ENCODE measurements around the gene ZNF581. TPM values are rescaled to one million over a fixed set of nuclear protein-coding genes. Genes with fewer than 3 reads are reported as not detected.

ZNF581 gene
- total RNA-seq, 4 donors from 2014 or later: 5.7 to 19.4 (median 8.8) TPM

DNA sequence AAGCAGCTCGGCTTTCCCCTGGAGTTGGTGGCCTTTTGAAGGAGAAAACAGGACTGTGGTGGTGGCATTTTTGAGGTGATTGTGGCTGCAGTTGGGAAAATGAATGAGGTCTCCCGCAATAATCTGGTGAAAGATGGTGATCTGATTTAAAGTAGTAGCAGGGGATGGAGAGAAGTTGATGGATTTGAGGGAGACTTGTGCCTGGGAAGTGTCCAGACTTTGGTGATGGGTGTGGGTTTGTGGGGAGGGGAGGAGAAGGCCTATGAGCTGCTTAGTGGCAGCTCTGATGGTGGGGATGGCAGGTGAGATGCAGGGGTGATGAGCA is 27.6 kb downstream of the ZNF581 start:
- peaks cover 0 to 29% (median 10%) of the 10 kb centered on the region in 4 donors for H3K4me1 ChIP-seq
- H3K27me3 ChIP-seq: no peaks in the 10 kb centered on the region
- no peak for DNase-seq (ENCODE audit: low spot score in 2 of 2)
- no peak overlapping the region for H3K4me3 ChIP-seq
- WGBS, 2 donors: 75 to 81% methylated on average over 2 of the region's 2 CpGs
- no peaks in the 10 kb centered on the region for H3K9me3 ChIP-seq
- H3K27ac ChIP-seq: no peak overlapping the region
- TF ChIP-seq POLR2A (IDR thresholded peaks at IDR 0.05): no peak
- TF ChIP-seq, protein P1, sequence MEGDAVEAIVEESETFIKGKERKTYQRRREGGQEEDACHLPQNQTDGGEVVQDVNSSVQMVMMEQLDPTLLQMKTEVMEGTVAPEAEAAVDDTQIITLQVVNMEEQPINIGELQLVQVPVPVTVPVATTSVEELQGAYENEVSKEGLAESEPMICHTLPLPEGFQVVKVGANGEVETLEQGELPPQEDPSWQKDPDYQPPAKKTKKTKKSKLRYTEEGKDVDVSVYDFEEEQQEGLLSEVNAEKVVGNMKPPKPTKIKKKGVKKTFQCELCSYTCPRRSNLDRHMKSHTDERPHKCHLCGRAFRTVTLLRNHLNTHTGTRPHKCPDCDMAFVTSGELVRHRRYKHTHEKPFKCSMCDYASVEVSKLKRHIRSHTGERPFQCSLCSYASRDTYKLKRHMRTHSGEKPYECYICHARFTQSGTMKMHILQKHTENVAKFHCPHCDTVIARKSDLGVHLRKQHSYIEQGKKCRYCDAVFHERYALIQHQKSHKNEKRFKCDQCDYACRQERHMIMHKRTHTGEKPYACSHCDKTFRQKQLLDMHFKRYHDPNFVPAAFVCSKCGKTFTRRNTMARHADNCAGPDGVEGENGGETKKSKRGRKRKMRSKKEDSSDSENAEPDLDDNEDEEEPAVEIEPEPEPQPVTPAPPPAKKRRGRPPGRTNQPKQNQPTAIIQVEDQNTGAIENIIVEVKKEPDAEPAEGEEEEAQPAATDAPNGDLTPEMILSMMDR (IDR thresholded peaks at IDR 0.05): no peak
- no peak for TF ChIP-seq EP300 (IDR thresholded peaks at IDR 0.05)
- peaks cover 6 to 71% (median 40%) of the 10 kb centered on the region in 3 donors for H3K36me3 ChIP-seq

DNA sequence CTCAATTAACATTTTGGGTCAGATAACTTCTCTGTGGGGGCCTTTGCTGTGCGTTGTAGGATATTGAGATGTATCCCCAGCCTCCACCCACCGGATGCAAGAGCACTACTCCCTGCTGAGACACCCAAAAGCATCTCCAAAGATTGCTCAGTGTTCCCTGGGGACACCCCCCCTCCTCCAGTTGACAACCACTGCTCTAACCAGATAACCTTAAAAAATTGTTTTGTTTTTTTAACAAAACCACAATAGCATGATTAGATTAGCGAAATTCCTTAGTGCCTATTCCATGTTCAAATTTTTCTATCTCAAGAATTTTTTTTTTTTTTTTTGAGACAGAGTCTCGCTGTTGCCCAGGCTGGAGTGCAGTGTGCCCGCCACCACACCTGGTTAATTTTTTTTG is 29.0 kb downstream of the ZNF581 start:
- Histone ChIP-seq H3K27ac (no peak overlapping the region), H3K4me3 (no peak overlapping the region), H3K4me1 (peaks cover 0 to 43% (median 24%) of the 10 kb centered on the region in 4 donors), H3K36me3 (peaks cover 6 to 58% (median 34%) of the 10 kb centered on the region in 3 donors), H3K9me3 (no peaks in the 10 kb centered on the region), H3K27me3 (no peaks in the 10 kb centered on the region)
- TF ChIP-seq EP300 (IDR thresholded peaks at IDR 0.05): no peak
- TF ChIP-seq, protein P1 (IDR thresholded peaks at IDR 0.05): no peak
- no peak for TF ChIP-seq POLR2A (IDR thresholded peaks at IDR 0.05)
- 86% methylated on average over 5 of the region's 5 CpGs for WGBS, 2 donors
- DNase-seq (ENCODE audit: low spot score in 2 of 2): no peak

- Histone ChIP-seq H3K4me1 (peaks cover 0 to 54% (median 28%) of the 10 kb centered on the region in 4 donors), H3K4me3 (no peak overlapping the region), H3K27ac (no peak overlapping the region), H3K36me3 (peaks cover 5 to 58% (median 33%) of the 10 kb centered on the region in 3 donors), H3K9me3 (no peaks in the 10 kb centered on the region), H3K27me3 (no peaks in the 10 kb centered on the region)
- TF ChIP-seq EP300 (IDR thresholded peaks at IDR 0.05) (no peak), POLR2A (IDR thresholded peaks at IDR 0.05) (no peak)
- TF ChIP-seq, protein P1 (IDR thresholded peaks at IDR 0.05): no peak
- 74 to 75% methylated on average over 9 of the region's 9 CpGs for whole genome bisulfite sequencing, 2 donors
- no peak for DNase-seq (ENCODE audit: low spot score in 2 of 2)
Measured at GRCh38 chr19:55673465-55673864, 30.0 kb downstream of the ZNF581 start.

- Histone ChIP-seq H3K36me3 (peaks cover under 1 to 58% (median 33%) of the 10 kb centered on the region in 3 donors), H3K4me3 (no peak overlapping the region), H3K27ac (peak overlapping the region in 3 of 4 donors; percentile 89 to 94 (median 92)), H3K9me3 (no peaks in the 10 kb centered on the region), H3K27me3 (no peaks in the 10 kb centered on the region), H3K4me1 (peaks cover 0 to 58% (median 31%) of the 10 kb centered on the region in 4 donors)
- TF ChIP-seq POLR2A (IDR thresholded peaks at IDR 0.05) (no peak), EP300 (IDR thresholded peaks at IDR 0.05) (no peak)
- TF ChIP-seq, protein P1 (IDR thresholded peaks at IDR 0.05): no peak
- no peak for DNase-seq (ENCODE audit: low spot score in 2 of 2)
- 71 to 73% methylated on average over 15 of the region's 15 CpGs for WGBS, 2 donors
Measured at GRCh38 chr19:55673889-55674288, 30.4 kb downstream of the ZNF581 start.

- peak overlapping the region; percentile 70 to 90 (median 80) for H3K4me3 ChIP-seq
- peaks cover 0 to 64% (median 33%) of the 10 kb centered on the region in 4 donors for H3K4me1 ChIP-seq
- WGBS, 2 donors: 19 to 21% methylated on average over 15 to 17 of the region's 17 CpGs
- DNase-seq (ENCODE audit: low spot score in 2 of 2): no peak
- peaks cover 0 to 58% (median 33%) of the 10 kb centered on the region in 3 donors for H3K36me3 ChIP-seq
- no peaks in the 10 kb centered on the region for H3K27me3 ChIP-seq
- H3K27ac ChIP-seq: peak overlapping the region in 3 of 4 donors; percentile 89 to 94 (median 92)
- TF ChIP-seq EP300 (IDR thresholded peaks at IDR 0.05) (no peak), POLR2A (IDR thresholded peaks at IDR 0.05) (no peak)
- TF ChIP-seq, protein P1 (IDR thresholded peaks at IDR 0.05): no peak
- no peaks in the 10 kb centered on the region for H3K9me3 ChIP-seq
Measured at GRCh38 chr19:55674459-55674840, 31.0 kb downstream of the ZNF581 start.

All from tibial nerve (tissue), 4 donors.